ENCODE data around the gene STX1A.

DNA sequence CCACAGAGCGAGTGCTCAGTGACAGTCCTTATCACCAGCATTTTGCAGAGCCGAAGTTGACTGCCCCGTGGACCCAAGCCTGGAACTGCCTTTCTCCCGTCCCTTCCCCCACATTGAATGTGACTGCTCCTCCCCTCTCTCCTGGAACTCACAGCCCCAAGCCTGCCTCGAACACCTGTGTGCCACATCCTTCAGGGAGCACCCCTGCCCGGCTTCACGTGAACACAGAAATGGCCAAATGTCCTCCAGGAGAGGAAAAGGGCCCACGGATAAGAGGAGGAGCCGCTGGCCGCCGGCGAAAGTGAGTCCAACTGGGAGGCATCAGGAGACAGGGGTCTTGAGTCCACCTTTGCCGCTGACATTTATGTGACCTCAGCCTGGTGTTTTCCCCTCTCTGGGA, 16.2 kb downstream of the STX1A start:
- TF ChIP-seq POLR2A (IDR thresholded peaks at IDR 0.05) = no peak
- TF ChIP-seq, protein P1, sequence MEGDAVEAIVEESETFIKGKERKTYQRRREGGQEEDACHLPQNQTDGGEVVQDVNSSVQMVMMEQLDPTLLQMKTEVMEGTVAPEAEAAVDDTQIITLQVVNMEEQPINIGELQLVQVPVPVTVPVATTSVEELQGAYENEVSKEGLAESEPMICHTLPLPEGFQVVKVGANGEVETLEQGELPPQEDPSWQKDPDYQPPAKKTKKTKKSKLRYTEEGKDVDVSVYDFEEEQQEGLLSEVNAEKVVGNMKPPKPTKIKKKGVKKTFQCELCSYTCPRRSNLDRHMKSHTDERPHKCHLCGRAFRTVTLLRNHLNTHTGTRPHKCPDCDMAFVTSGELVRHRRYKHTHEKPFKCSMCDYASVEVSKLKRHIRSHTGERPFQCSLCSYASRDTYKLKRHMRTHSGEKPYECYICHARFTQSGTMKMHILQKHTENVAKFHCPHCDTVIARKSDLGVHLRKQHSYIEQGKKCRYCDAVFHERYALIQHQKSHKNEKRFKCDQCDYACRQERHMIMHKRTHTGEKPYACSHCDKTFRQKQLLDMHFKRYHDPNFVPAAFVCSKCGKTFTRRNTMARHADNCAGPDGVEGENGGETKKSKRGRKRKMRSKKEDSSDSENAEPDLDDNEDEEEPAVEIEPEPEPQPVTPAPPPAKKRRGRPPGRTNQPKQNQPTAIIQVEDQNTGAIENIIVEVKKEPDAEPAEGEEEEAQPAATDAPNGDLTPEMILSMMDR (IDR thresholded peaks at IDR 0.05) = no peak
